Loucy (cell line): ENCODE data around the gene CRAT.

Experiments used
- H2AFZ ChIP-seq: fragments of 200-600 bp; sonication (generic); 2 replicates; pipeline ENCODE4 v1.6.0; 2016; ENCODE audit warnings: antibody characterized with exemption, mild to moderate bottlenecking, low read length, moderate library complexity
- H3F3A ChIP-seq: fragments of 200-600 bp; 2 replicates; pipeline ENCODE4 v1.6.0; 2016; ENCODE audit warnings: antibody characterized with exemption, low read depth, mild to moderate bottlenecking
- H3K27me3 ChIP-seq: fragments of 200-600 bp; sonication (generic); 2 replicates; pipeline ENCODE4 v1.6.1; 2014; ENCODE audit warnings: low read length, mild to moderate bottlenecking; ENCODE audit not compliant: insufficient read depth, poor library complexity, severe bottlenecking
- H3K36me3 ChIP-seq: fragments of 200-600 bp; sonication (generic); 2 replicates; pipeline ENCODE4 v1.6.1; 2016; ENCODE audit warnings: low read length; ENCODE audit not compliant: insufficient read depth
- H3K4me1 ChIP-seq: fragments of 200-600 bp; sonication (generic); 2 replicates; pipeline ENCODE4 v1.5.1; 2014; ENCODE audit warnings: low read length, mild to moderate bottlenecking; ENCODE audit not compliant: insufficient read depth, poor library complexity, severe bottlenecking
- H3K4me2 ChIP-seq: fragments of 200-600 bp; sonication (generic); 2 replicates; pipeline ENCODE4 v1.6.0; 2014; ENCODE audit warnings: antibody characterized with exemption, low read length, low read depth, mild to moderate bottlenecking; ENCODE audit not compliant: poor library complexity, severe bottlenecking
- H3K4me3 ChIP-seq: fragments of 200-600 bp; sonication (generic); 2 replicates; pipeline ENCODE4 v1.5.1; 2014; ENCODE audit warnings: low read length, mild to moderate bottlenecking, mixed read lengths; ENCODE audit not compliant: poor library complexity, severe bottlenecking
- H3K79me2 ChIP-seq: fragments of 200-600 bp; sonication (generic); 2 replicates; pipeline ENCODE4 v1.6.1; 2014; ENCODE audit warnings: low read length; ENCODE audit not compliant: insufficient read depth
- H3K9ac ChIP-seq: fragments of 200-600 bp; sonication (generic); 2 replicates; pipeline ENCODE4 v1.6.0; 2014; ENCODE audit warnings: mild to moderate bottlenecking, low read depth, low read length, moderate library complexity; ENCODE audit not compliant: poor library complexity, severe bottlenecking
- H3K9me2 ChIP-seq: fragments of 200-600 bp; sonication (generic); replicated peaks from 2 replicates; pipeline ENCODE4 v1.6.1; 2016; ENCODE audit warnings: low read depth, low read length, mixed read lengths
- H3K9me3 ChIP-seq: fragments of 200-600 bp; sonication (generic); 2 replicates; pipeline ENCODE4 v1.6.1; 2014; ENCODE audit warnings: mild to moderate bottlenecking, antibody characterized with exemption, low read length, low read depth; ENCODE audit not compliant: insufficient read depth
- H4K20me1 ChIP-seq: fragments of 200-600 bp; sonication (generic); 2 replicates; pipeline ENCODE4 v1.6.0; 2014; ENCODE audit warnings: antibody characterized with exemption, low read length, mild to moderate bottlenecking; ENCODE audit not compliant: insufficient read depth, poor library complexity, severe bottlenecking
- EZH2phosphoT487 ChIP-seq: fragments of 200-600 bp; IDR thresholded peaks from 2 replicates; pipeline ENCODE4 v1.6.1; 2018; ENCODE audit warnings: antibody characterized with exemption, mild to moderate bottlenecking, moderate library complexity, borderline replicate concordance
- TF ChIP-seq, protein P1 (sequence below): fragments of 200-600 bp; sonication (generic); conservative IDR thresholded peaks from 2 replicates; pipeline ENCODE4 v1.5.1; 2014; ENCODE audit warnings: mild to moderate bottlenecking, antibody characterized with exemption, low read length

CRAT gene

DNA sequence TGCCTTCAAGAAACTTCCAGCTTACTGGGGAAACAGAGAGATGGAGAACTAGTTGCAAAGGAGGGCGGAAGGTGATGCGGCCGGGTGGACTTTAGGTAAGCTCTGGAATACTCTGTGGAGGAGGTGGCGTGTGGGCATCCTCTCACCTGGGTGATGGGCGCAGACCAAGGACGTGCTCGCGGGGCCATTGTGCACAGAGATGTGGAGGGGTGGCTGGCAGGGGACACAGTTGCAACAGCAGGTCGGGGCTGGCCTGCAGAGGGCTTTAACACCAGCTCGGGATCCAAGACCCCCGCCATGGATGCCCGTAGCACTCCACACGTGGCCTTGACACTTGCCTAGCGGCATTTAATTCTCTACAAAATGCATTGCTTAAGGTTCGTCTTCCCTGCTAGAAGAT, 40.9 kb upstream of the CRAT start:
- Histone ChIP-seq H3K4me2 (no peak overlapping the region), H3K9me2 (no peaks in the 10 kb centered on the region), H3F3A (no peaks in the 10 kb centered on the region), H3K9me3 (no peaks in the 10 kb centered on the region), H3K9ac (no peak overlapping the region), H3K4me1 (no peaks in the 10 kb centered on the region), H2AFZ (no peak overlapping the region), H3K79me2 (no peaks in the 10 kb centered on the region), H3K4me3 (no peak overlapping the region), H3K36me3 (no peaks in the 10 kb centered on the region; the same call in 1 of the 2 replicates), H3K27me3 (no peaks in the 10 kb centered on the region), H4K20me1 (no peaks in the 10 kb centered on the region)
- TF ChIP-seq, protein P1, sequence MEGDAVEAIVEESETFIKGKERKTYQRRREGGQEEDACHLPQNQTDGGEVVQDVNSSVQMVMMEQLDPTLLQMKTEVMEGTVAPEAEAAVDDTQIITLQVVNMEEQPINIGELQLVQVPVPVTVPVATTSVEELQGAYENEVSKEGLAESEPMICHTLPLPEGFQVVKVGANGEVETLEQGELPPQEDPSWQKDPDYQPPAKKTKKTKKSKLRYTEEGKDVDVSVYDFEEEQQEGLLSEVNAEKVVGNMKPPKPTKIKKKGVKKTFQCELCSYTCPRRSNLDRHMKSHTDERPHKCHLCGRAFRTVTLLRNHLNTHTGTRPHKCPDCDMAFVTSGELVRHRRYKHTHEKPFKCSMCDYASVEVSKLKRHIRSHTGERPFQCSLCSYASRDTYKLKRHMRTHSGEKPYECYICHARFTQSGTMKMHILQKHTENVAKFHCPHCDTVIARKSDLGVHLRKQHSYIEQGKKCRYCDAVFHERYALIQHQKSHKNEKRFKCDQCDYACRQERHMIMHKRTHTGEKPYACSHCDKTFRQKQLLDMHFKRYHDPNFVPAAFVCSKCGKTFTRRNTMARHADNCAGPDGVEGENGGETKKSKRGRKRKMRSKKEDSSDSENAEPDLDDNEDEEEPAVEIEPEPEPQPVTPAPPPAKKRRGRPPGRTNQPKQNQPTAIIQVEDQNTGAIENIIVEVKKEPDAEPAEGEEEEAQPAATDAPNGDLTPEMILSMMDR: no peak
- no peak for TF ChIP-seq EZH2phosphoT487

DNA sequence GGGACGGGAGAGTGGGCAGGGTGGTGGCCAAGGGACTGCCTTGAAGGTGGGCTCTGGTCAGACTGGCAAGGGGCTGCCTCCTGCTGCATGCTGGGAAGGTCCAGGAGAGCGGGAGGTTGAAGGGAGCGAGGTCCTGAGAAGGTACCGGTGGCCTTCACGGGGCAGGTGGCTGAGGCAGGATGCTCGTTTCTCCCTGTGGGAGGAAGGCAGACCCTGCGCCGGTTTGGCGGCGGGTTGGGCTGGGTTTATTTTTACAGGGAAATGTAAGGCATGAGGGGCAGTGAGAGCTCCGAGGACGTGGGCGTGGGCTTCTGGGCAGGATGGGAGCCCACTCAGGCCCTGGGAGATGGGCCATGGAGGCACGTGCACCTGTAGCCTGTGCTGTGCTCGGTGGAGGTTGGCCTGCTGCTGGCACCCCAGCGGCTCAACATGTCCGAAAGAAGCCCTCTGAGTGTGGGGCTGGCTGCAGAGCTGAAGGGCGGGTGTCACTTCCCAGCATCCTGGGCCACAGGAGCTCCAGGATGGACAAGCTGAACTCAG, 40.1 kb upstream of the CRAT start:
- no peak for TF ChIP-seq EZH2phosphoT487

DNA sequence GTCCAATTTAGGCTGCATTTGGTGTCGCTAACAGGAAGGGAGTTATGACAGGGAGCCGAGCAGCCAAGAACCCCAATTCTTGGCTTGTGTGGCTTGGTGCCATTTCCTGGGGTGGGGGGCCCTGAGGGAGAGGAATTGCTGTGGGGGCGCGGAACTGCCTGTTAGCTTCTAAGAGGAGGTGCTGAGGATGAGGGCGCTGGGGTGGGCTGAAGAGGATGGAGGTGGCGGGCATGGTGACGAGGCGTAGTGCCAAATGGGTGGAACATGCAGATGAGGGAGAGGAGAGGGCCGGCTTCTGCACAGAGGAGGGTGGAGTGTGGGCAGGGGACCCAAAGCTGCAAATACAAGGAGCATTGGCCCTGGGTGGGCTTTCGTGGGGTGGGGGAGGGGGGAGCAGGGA, 39.5 kb upstream of the CRAT start:
- TF ChIP-seq, protein P1: no peak
- TF ChIP-seq EZH2phosphoT487: no peak
- Histone ChIP-seq H3K9me2 (no peaks in the 10 kb centered on the region), H2AFZ (no peak overlapping the region), H3K4me2 (no peak overlapping the region), H3K9ac (no peak overlapping the region), H4K20me1 (no peaks in the 10 kb centered on the region), H3F3A (no peaks in the 10 kb centered on the region), H3K27me3 (no peaks in the 10 kb centered on the region), H3K9me3 (no peaks in the 10 kb centered on the region), H3K79me2 (no peaks in the 10 kb centered on the region), H3K36me3 (no peaks in the 10 kb centered on the region; the same call in 1 of the 2 replicates), H3K4me1 (no peaks in the 10 kb centered on the region), H3K4me3 (no peak overlapping the region)

More for the DNA sequence above, 40.1 kb upstream of the CRAT start:
- no peak overlapping the region for H2AFZ ChIP-seq
- H3K9me2 ChIP-seq: no peaks in the 10 kb centered on the region
- no peak overlapping the region for H3K4me2 ChIP-seq
- H3K79me2 ChIP-seq: no peaks in the 10 kb centered on the region
- no peaks in the 10 kb centered on the region for H4K20me1 ChIP-seq
- H3K9ac ChIP-seq: no peak overlapping the region
- H3K4me1 ChIP-seq: no peaks in the 10 kb centered on the region
- H3F3A ChIP-seq: no peaks in the 10 kb centered on the region
- H3K9me3 ChIP-seq: no peaks in the 10 kb centered on the region
- H3K27me3 ChIP-seq: no peaks in the 10 kb centered on the region
- no peaks in the 10 kb centered on the region; the same call in 1 of the 2 replicates for H3K36me3 ChIP-seq
- H3K4me3 ChIP-seq: no peak overlapping the region

DNA sequence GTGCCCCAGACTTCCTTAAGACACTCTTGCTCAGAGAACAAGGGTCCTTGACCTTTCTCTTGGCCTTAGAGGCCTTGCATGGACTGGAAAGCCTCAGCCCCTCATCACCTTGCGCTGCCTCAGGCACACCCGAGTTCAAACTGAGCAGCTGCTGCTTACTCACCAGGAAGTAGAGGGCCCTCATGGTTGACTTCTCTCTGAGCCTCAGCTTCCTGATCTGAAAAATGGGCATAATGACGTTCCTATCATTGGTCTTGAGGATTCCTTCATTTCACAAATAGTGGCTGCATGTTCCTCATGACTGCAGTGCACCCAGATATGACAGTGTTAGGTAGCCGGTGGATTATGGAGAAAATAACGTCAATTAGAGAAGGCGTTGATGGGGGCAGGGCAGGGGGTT, 38.8 kb upstream of the CRAT start:
- no peaks in the 10 kb centered on the region for H3K79me2 ChIP-seq
- no peaks in the 10 kb centered on the region for H3F3A ChIP-seq
- H3K9ac ChIP-seq: no peak overlapping the region
- no peaks in the 10 kb centered on the region for H3K4me1 ChIP-seq
- TF ChIP-seq, protein P1: no peak
- TF ChIP-seq EZH2phosphoT487: no peak
- no peaks in the 10 kb centered on the region for H4K20me1 ChIP-seq
- H2AFZ ChIP-seq: no peak overlapping the region
- no peak overlapping the region for H3K4me2 ChIP-seq
- H3K9me2 ChIP-seq: no peaks in the 10 kb centered on the region
- no peaks in the 10 kb centered on the region for H3K9me3 ChIP-seq
- H3K4me3 ChIP-seq: no peak overlapping the region
- H3K27me3 ChIP-seq: no peaks in the 10 kb centered on the region
- no peaks in the 10 kb centered on the region; the same call in 1 of the 2 replicates for H3K36me3 ChIP-seq
